OCI-LY7 (cell line): ENCODE measurements around the gene SORCS3. TPM values are rescaled to one million over a fixed set of nuclear protein-coding genes. Genes with fewer than 3 reads are reported as not detected.

Experiments used
- BruUV-seq: library from RNA; stranded (reverse); fragments of 400-500 nt; replicated peaks from 2 replicates; lab custom pipeline; 2021; lab: Mats Ljungman, UMichigan
- CTCF ChIA-PET: fragments of 300-600 bp; sonication (Branson Sonifier 250); formaldehyde crosslinking; loops from one replicate; lab custom pipeline; 2022; ENCODE audit warnings: antibody characterized with exemption; ENCODE audit not compliant: unreplicated experiment; lab: Charles Lee
- POLR2A ChIA-PET: fragments of 300-600 bp; sonication (Branson Sonifier 250); formaldehyde crosslinking; loops from one replicate; lab custom pipeline; 2022; ENCODE audit warnings: antibody characterized with exemption; lab: Charles Lee
- DNase-seq: peaks from one replicate; pipeline ENCODE4 v3.0.0-alpha.2; 2015; ENCODE audit warnings: low spot score
- H2AFZ ChIP-seq: fragments of 200-600 bp; sonication (generic), shearing (Covaris generic); 2 replicates; pipeline ENCODE4 v1.6.1; 2014; ENCODE audit warnings: mild to moderate bottlenecking, antibody characterized with exemption, low read length, moderate library complexity
- H3K27ac ChIP-seq: fragments of 200-600 bp; sonication (generic); 2 replicates; pipeline ENCODE4 v1.5.1; 2014; ENCODE audit warnings: mixed run types, low read depth, mild to moderate bottlenecking, moderate library complexity, low read length, inconsistent platforms; ENCODE audit not compliant: poor library complexity, severe bottlenecking
- H3K36me3 ChIP-seq: fragments of 200-600 bp; sonication (generic); 2 replicates; pipeline ENCODE4 v1.6.1; 2014; ENCODE audit warnings: mild to moderate bottlenecking, antibody characterized with exemption, low read length, moderate library complexity, mixed read lengths; ENCODE audit not compliant: insufficient read depth
- H3K4me1 ChIP-seq: fragments of 200-600 bp; sonication (generic); 2 replicates; pipeline ENCODE4 v1.5.1; 2014; ENCODE audit warnings: mild to moderate bottlenecking, low read length; ENCODE audit not compliant: insufficient read depth, poor library complexity, severe bottlenecking
- H3K4me2 ChIP-seq: fragments of 200-600 bp; sonication (generic); 2 replicates; pipeline ENCODE4 v1.6.1; 2014; ENCODE audit warnings: mild to moderate bottlenecking, low read length
- H3K4me3 ChIP-seq: fragments of 200-600 bp; sonication (generic); 2 replicates; pipeline ENCODE4 v1.5.1; 2014; ENCODE audit warnings: mild to moderate bottlenecking, low read depth, low read length; ENCODE audit not compliant: poor library complexity, severe bottlenecking
- H3K79me2 ChIP-seq: fragments of 200-600 bp; sonication (generic); 2 replicates; pipeline ENCODE4 v1.6.1; 2016; ENCODE audit warnings: low read depth, mild to moderate bottlenecking, low read length, moderate library complexity, mixed read lengths; ENCODE audit not compliant: insufficient read depth
- H3K9me2 ChIP-seq: fragments of 200-600 bp; sonication (generic); 2 replicates; pipeline ENCODE4 v1.6.1; 2016; ENCODE audit warnings: mild to moderate bottlenecking, low read length, mixed read lengths; ENCODE audit not compliant: insufficient read depth
- H3K9me3 ChIP-seq: fragments of 200-600 bp; sonication (generic); 2 replicates; pipeline ENCODE4 v1.6.1; 2014; ENCODE audit warnings: mild to moderate bottlenecking, mixed run types, low read length, mixed read lengths
- H4K20me1 ChIP-seq: fragments of 200-600 bp; sonication (generic); 2 replicates; pipeline ENCODE4 v1.6.1; 2014; ENCODE audit warnings: mild to moderate bottlenecking, antibody characterized with exemption, low read length, moderate library complexity, mixed read lengths; ENCODE audit not compliant: insufficient read depth
- EZH2phosphoT487 ChIP-seq: fragments of 200-600 bp; sonication (generic); IDR thresholded peaks from 2 replicates; pipeline ENCODE4 v1.6.1; 2018; ENCODE audit warnings: low read depth, borderline replicate concordance, mild to moderate bottlenecking, mixed run types, antibody characterized with exemption, low read length, moderate library complexity, mixed read lengths
- intact Hi-C: fragments of 100-400 bp; cut with micrococcal nuclease; formaldehyde crosslinking; loops from one replicate; pipeline ENCODE4 v1.10.0; 2022; ENCODE audit not compliant: unreplicated experiment
- total RNA-seq, 2 experiments: library from RNA; depleted of rRNA in 1 of 2; stranded (reverse); fragments of >200 nt in 1 of 2; shearing (Covaris generic) in 1 of 2; gene quantifications; 2 replicates each; pipeline ENCODE4 v1.2.3, GENCODE V29; 2014 to 2022
- TF ChIP-seq, protein P1 (sequence below): fragments of 200-600 bp; sonication (generic); conservative IDR thresholded peaks from 2 replicates; pipeline ENCODE4 v1.5.1; 2014; ENCODE audit warnings: mild to moderate bottlenecking, antibody characterized with exemption, low read length, moderate library complexity, mixed read lengths

SORCS3 gene
- total RNA-seq, 2 experiments from 2014 or later = not detected

DNA sequence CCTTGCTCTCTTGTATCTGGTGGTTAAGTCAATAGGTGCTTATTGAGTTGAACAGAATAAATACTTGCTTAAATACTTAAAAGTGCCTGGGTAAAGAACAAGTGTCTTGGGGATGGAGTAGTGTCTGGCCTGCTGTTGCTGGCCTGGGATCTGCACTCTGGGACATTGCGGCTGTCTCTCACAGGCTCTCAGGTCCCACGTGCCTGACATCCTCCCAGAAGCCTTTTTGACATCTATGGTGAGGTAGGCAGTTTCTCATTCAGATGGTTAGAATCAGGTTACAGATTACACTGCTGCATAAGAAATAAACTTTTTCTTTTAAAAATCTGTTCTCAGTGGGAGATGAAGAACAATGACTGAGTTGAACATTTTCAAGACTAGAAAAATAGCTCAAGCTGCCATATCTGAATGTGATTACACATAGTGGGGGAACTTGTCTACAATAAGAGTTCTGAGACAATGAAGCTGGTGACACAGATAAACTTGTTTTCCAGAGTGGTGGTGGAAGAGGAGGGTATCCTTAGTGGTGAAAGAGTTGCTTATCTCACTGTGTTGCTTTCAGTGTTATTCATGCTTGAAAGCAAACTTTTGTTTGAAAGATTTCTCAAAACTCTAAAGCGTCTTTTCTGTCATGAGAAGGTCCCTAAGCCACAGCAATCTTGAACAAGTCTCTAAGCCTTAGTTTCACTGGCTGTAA lies 9.7 kb downstream of the SORCS3 start:
- intact Hi-C loops = no loop called here
- H3K4me2 ChIP-seq = no peak overlapping the region
- H3K36me3 ChIP-seq = no peaks in the 10 kb centered on the region
- H3K9me2 ChIP-seq = no peaks in the 10 kb centered on the region
- no peak overlapping the region for H3K27ac ChIP-seq
- DNase-seq = no peak
- ChIA-PET CTCF (no interaction called here), POLR2A (no interaction called here)
- BruUV-seq = no TSS peak
- H4K20me1 ChIP-seq = no peaks in the 10 kb centered on the region
- H3K79me2 ChIP-seq = no peaks in the 10 kb centered on the region
- no peaks in the 10 kb centered on the region for H3K4me1 ChIP-seq
- H2AFZ ChIP-seq = no peak overlapping the region
- no peaks in the 10 kb centered on the region for H3K9me3 ChIP-seq
- no peak overlapping the region for H3K4me3 ChIP-seq
- TF ChIP-seq, protein P1, sequence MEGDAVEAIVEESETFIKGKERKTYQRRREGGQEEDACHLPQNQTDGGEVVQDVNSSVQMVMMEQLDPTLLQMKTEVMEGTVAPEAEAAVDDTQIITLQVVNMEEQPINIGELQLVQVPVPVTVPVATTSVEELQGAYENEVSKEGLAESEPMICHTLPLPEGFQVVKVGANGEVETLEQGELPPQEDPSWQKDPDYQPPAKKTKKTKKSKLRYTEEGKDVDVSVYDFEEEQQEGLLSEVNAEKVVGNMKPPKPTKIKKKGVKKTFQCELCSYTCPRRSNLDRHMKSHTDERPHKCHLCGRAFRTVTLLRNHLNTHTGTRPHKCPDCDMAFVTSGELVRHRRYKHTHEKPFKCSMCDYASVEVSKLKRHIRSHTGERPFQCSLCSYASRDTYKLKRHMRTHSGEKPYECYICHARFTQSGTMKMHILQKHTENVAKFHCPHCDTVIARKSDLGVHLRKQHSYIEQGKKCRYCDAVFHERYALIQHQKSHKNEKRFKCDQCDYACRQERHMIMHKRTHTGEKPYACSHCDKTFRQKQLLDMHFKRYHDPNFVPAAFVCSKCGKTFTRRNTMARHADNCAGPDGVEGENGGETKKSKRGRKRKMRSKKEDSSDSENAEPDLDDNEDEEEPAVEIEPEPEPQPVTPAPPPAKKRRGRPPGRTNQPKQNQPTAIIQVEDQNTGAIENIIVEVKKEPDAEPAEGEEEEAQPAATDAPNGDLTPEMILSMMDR = no peak
- TF ChIP-seq EZH2phosphoT487 = no peak

DNA sequence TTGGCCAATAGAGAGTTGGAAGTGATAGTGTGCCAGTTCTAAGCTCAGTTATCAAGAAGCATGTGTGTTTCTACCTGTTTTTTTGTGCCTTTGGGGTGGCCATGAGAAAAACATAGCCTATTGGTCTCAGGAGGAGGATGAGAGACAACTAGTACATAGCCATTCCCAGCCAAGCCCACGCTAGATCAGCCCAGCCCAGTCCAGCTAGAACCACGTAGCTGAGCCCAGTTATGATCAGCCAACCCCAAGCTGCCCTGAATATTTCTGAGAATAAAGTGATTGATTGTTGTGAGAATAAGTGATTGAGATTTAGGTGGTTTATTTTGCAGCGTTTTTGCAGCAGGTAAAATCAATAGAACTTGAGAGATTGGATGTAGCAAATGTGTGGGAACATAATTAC lies 15.9 kb downstream of the SORCS3 start:
- no TSS peak for BruUV-seq
- Histone ChIP-seq H3K36me3 (no peaks in the 10 kb centered on the region), H3K27ac (no peak overlapping the region), H3K9me2 (no peaks in the 10 kb centered on the region), H3K4me2 (no peak overlapping the region), H4K20me1 (no peaks in the 10 kb centered on the region), H3K79me2 (no peaks in the 10 kb centered on the region), H2AFZ (no peak overlapping the region), H3K4me1 (no peaks in the 10 kb centered on the region), H3K9me3 (no peaks in the 10 kb centered on the region), H3K4me3 (no peak overlapping the region)
- no peak for TF ChIP-seq EZH2phosphoT487
- TF ChIP-seq, protein P1 = no peak
- ChIA-PET POLR2A (interaction anchor here (0.7 kb wide), 1 partner anchor 1425 kb away, joined by 3 read pairs; no protein-coding TSS in a partner anchor), CTCF (no interaction called here)
- intact Hi-C loops = no loop called here
- no peak for DNase-seq

DNA sequence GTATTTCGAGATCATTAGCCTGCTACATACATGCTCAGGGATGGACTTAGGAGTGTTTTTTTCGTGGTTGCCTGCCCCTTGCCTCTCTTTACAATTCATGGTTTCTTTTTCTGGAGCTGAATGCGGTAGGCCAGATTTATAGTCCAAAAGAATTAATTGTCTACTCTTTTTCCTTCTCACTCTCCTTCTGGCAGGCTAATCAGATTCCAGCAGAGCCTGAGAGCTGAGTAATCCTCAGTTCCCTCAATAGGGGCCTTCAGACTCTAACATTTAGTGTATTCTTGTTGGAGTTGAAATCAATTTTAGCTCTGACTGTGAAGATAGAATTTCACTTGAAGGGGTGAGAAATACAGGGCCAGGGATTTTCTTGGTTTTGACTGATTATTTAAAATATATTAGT lies 16.4 kb downstream of the SORCS3 start:
- no peaks in the 10 kb centered on the region for H4K20me1 ChIP-seq
- H3K4me3 ChIP-seq = no peak overlapping the region
- no peaks in the 10 kb centered on the region for H3K9me3 ChIP-seq
- BruUV-seq = no TSS peak
- H3K9me2 ChIP-seq = no peaks in the 10 kb centered on the region
- TF ChIP-seq, protein P1 = no peak
- no peak for TF ChIP-seq EZH2phosphoT487
- no peaks in the 10 kb centered on the region for H3K79me2 ChIP-seq
- no peaks in the 10 kb centered on the region for H3K4me1 ChIP-seq
- ChIA-PET CTCF (no interaction called here), POLR2A (interaction anchor here (0.6 kb wide), 1 partner anchor 84 kb away, joined by 3 read pairs; no protein-coding TSS in a partner anchor)
- intact Hi-C loops = no loop called here
- no peaks in the 10 kb centered on the region for H3K36me3 ChIP-seq
- no peak for DNase-seq
- no peak overlapping the region for H2AFZ ChIP-seq
- H3K4me2 ChIP-seq = no peak overlapping the region
- H3K27ac ChIP-seq = no peak overlapping the region
